ENCODE measurements around the gene SLC35F5.

DNA sequence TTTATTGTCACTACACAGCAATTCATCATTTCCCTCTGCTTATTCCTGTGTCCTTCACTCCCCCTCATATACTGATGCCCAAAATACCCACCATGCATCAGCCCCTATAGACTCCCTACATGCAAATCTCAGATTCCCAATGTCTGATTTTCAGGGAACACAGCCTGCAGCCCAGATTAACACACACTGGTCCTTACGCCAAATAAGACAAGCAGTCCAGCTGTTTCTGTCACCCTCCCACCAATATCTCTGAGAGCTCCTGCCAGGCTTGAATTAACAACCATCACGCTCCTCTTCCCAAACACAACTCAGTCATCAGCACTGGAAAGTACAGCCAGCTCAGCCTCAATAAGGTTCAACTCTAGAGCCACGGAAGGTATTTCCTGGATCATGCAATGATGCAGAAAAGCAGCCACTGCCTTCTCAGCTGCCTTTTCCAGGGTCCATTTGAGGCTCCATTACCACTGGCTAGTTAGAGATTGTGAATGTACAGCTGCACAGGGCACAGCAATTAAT, 39.0 kb upstream of the SLC35F5 start:
- TF ChIP-seq POLR2AphosphoS5 (IDR thresholded peaks at IDR 0.05; ENCODE audit: low read depth), result no peak
- TF ChIP-seq EZH2 (IDR thresholded peaks at IDR 0.05; ENCODE audit: low read depth, unreplicated experiment), result no peak
- no peak for TF ChIP-seq EZH2phosphoT487 (IDR thresholded peaks at IDR 0.05; ENCODE audit: unreplicated experiment)
- TF ChIP-seq, protein P1, sequence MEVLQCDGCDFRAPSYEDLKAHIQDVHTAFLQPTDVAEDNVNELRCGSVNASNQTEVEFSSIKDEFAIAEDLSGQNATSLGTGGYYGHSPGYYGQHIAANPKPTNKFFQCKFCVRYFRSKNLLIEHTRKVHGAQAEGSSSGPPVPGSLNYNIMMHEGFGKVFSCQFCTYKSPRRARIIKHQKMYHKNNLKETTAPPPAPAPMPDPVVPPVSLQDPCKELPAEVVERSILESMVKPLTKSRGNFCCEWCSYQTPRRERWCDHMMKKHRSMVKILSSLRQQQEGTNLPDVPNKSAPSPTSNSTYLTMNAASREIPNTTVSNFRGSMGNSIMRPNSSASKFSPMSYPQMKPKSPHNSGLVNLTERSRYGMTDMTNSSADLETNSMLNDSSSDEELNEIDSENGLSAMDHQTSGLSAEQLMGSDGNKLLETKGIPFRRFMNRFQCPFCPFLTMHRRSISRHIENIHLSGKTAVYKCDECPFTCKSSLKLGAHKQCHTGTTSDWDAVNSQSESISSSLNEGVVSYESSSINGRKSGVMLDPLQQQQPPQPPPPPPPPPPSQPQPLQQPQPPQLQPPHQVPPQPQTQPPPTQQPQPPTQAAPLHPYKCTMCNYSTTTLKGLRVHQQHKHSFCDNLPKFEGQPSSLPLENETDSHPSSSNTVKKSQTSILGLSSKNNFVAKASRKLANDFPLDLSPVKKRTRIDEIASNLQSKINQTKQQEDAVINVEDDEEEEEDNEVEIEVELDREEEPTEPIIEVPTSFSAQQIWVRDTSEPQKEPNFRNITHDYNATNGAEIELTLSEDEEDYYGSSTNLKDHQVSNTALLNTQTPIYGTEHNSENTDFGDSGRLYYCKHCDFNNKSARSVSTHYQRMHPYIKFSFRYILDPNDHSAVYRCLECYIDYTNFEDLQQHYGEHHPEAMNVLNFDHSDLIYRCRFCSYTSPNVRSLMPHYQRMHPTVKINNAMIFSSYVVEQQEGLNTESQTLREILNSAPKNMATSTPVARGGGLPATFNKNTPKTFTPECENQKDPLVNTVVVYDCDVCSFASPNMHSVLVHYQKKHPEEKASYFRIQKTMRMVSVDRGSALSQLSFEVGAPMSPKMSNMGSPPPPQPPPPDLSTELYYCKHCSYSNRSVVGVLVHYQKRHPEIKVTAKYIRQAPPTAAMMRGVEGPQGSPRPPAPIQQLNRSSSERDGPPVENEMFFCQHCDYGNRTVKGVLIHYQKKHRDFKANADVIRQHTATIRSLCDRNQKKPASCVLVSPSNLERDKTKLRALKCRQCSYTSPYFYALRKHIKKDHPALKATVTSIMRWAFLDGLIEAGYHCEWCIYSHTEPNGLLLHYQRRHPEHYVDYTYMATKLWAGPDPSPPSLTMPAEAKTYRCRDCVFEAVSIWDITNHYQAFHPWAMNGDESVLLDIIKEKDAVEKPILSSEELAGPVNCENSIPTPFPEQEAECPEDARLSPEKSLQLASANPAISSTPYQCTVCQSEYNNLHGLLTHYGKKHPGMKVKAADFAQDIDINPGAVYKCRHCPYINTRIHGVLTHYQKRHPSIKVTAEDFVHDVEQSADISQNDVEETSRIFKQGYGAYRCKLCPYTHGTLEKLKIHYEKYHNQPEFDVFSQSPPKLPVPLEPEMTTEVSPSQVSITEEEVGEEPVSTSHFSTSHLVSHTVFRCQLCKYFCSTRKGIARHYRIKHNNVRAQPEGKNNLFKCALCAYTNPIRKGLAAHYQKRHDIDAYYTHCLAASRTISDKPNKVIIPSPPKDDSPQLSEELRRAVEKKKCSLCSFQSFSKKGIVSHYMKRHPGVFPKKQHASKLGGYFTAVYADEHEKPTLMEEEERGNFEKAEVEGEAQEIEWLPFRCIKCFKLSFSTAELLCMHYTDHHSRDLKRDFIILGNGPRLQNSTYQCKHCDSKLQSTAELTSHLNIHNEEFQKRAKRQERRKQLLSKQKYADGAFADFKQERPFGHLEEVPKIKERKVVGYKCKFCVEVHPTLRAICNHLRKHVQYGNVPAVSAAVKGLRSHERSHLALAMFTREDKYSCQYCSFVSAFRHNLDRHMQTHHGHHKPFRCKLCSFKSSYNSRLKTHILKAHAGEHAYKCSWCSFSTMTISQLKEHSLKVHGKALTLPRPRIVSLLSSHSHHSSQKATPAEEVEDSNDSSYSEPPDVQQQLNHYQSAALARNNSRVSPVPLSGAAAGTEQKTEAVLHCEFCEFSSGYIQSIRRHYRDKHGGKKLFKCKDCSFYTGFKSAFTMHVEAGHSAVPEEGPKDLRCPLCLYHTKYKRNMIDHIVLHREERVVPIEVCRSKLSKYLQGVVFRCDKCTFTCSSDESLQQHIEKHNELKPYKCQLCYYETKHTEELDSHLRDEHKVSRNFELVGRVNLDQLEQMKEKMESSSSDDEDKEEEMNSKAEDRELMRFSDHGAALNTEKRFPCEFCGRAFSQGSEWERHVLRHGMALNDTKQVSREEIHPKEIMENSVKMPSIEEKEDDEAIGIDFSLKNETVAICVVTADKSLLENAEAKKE (CRISPR knock-in tag; IDR thresholded peaks at IDR 0.05), result no peak
- TF ChIP-seq, protein P2, sequence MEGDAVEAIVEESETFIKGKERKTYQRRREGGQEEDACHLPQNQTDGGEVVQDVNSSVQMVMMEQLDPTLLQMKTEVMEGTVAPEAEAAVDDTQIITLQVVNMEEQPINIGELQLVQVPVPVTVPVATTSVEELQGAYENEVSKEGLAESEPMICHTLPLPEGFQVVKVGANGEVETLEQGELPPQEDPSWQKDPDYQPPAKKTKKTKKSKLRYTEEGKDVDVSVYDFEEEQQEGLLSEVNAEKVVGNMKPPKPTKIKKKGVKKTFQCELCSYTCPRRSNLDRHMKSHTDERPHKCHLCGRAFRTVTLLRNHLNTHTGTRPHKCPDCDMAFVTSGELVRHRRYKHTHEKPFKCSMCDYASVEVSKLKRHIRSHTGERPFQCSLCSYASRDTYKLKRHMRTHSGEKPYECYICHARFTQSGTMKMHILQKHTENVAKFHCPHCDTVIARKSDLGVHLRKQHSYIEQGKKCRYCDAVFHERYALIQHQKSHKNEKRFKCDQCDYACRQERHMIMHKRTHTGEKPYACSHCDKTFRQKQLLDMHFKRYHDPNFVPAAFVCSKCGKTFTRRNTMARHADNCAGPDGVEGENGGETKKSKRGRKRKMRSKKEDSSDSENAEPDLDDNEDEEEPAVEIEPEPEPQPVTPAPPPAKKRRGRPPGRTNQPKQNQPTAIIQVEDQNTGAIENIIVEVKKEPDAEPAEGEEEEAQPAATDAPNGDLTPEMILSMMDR (conservative IDR thresholded peaks at IDR 0.05; ENCODE audit: low read depth in 2 of 2), result no peak
- TF ChIP-seq, protein P3, sequence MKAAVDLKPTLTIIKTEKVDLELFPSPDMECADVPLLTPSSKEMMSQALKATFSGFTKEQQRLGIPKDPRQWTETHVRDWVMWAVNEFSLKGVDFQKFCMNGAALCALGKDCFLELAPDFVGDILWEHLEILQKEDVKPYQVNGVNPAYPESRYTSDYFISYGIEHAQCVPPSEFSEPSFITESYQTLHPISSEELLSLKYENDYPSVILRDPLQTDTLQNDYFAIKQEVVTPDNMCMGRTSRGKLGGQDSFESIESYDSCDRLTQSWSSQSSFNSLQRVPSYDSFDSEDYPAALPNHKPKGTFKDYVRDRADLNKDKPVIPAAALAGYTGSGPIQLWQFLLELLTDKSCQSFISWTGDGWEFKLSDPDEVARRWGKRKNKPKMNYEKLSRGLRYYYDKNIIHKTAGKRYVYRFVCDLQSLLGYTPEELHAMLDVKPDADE (IDR thresholded peaks at IDR 0.05), result no peak

All from GM23338 (cell line).